ENCODE data around the gene ZNF628.

- TF ChIP-seq, protein P1, sequence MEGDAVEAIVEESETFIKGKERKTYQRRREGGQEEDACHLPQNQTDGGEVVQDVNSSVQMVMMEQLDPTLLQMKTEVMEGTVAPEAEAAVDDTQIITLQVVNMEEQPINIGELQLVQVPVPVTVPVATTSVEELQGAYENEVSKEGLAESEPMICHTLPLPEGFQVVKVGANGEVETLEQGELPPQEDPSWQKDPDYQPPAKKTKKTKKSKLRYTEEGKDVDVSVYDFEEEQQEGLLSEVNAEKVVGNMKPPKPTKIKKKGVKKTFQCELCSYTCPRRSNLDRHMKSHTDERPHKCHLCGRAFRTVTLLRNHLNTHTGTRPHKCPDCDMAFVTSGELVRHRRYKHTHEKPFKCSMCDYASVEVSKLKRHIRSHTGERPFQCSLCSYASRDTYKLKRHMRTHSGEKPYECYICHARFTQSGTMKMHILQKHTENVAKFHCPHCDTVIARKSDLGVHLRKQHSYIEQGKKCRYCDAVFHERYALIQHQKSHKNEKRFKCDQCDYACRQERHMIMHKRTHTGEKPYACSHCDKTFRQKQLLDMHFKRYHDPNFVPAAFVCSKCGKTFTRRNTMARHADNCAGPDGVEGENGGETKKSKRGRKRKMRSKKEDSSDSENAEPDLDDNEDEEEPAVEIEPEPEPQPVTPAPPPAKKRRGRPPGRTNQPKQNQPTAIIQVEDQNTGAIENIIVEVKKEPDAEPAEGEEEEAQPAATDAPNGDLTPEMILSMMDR (IDR thresholded peaks at IDR 0.05): no peak
- TF ChIP-seq EP300 (IDR thresholded peaks at IDR 0.05): no peak
- TF ChIP-seq POLR2A (IDR thresholded peaks at IDR 0.05): no peak
These were observed 9.1 kb downstream of the ZNF628 start for GRCh38 chr19:55485439-55486011.

Measured in ovary (tissue), 3 donors.